NCI-H1092 (cell line): ENCODE data around the gene LOXHD1.

ENCODE experiments used
- DNase-seq: peaks from one replicate; lab custom pipeline; 2025; lab: John Stamatoyannopoulos, UW

The LOXHD1 gene

DNA sequence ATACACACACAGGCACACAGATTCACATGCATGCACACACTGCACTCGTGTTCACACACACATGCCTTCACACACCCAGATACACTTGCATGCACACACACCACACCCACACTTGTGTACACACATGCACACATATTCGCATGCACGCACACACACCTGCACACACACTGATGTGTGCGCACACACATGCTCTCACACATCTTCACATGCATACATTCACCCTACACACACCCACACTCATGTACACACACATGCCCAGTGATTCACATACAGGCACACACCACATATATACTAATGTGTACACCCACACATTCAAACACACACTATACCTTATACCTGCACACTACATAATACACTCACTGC is 181.6 kb downstream of the LOXHD1 start:
- no peak for DNase-seq

DNA sequence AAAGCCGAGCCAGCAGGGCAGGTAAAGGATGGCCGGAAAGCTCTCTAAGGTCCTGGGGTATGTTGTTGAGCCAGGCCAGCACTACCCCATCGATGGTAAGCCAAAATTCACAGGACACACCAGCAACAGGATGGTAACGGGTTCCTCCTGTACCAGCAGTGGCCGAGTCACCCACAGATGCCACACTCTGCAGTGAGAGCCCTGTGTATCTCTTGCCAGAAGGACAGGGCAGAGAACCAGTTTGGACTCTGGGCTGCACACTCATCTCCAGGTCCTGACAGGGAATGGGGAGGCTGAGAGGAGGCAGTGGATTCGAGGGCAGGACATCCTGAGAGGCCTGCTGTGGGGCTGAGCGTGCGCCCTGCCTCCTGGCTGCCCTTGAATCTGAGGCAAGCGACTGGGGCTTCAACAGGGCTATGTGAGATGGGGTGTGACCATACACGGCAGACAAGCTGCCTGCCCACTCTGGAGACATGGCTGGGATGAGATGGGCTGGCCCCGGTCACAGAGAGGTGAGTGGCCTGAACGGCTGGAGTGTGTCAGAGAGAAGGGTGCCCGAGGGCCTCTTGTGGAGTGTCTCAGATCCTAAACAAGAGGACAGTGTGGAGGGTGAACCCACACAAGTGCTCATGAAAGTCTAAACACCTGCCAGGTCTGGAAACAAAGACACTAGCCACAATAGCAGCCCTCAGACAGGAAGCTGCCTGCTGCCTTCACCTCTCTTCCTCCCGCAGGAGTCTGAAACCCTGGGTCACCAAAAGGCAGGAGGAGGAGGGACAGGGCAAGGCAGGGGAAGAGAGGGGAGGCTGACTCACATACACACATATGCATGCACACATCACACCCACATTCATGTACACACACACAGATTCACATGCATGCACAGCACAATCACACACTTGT is 182.3 kb downstream of the LOXHD1 start:
- DNase-seq = no peak

DNA sequence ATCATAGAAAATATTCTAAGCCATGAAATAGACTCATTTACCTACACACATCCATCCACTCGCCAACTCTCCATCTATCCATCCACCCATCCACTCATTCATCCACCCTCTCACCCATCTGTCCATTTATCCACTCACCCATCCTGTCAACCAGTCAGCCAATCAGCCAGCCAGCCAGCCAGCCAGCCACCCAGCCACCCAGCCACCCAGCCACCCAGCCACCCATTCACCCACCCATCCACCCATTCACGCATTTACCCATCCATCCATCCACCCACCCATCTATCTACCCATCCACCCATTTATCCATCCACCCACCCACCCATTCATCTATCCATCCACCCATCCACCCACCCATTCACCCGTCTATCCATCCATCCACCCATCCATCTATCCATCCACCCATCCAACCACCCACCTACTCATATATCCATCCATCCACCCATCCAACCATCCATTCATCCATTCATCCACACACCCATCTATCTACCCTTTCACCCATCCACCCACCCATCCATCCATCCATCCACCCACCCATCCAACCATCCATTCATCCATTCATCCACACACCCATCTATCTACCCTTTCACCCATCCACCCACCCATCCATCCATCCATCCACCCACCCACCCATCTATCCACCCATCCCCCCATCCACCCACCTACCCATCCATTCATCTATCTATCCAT is 185.1 kb downstream of the LOXHD1 start:
- no peak for DNase-seq

DNA sequence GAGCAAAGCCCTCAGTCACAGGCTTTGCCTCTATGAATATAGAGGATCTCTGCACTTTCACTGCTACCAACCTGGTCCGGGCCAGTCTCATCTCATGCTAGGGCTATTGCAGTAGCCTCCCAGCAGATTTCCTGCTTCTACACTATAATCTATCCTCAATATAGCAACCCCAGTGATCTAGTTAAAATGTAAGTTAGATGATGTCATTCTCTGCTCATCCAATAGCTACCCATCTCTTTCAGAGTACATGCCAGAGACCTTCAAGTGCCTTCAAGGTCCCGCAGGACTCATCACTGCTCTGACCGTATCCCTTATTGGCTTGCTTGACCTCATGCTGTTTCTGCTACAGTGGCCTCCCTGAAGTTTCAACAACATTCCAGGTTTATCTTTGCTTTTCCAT is 186.3 kb downstream of the LOXHD1 start:
- DNase-seq = no peak

DNA sequence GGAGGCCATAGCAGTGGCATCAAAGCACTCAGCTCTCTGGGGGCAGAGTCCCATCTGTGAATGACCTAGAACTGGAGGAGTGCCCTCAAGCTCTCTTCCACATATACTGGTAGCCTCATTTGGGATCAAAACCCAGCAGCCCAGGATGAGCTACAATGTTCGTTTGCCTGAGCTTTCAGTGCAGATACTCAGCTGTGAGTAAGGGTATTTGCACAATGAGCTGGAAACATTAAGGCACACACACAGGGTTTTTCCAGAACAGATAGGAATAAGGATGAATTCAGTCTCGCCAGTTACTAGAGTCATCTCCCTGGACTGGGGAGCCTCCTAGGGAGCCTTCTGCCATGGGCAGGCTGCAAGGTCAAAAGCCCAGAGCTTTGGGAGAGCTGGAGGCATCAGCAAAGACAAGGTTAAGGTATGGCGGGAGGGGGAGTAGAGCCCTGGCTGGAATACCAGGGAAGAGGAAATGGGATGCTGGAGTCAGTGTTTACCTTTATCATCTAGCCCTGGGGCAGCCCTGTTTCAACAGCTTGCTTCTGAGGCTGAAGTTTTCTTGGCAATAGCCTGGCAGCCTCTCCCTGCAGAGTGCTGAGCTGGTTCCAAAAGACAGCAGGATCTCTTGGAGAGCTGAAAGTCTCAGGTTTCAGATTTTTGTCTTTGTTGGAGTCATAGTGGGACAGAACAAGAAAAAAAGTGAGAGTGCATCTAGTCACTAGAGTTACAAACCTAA is 187.7 kb downstream of the LOXHD1 start:
- DNase-seq = peak; percentile 43

DNA sequence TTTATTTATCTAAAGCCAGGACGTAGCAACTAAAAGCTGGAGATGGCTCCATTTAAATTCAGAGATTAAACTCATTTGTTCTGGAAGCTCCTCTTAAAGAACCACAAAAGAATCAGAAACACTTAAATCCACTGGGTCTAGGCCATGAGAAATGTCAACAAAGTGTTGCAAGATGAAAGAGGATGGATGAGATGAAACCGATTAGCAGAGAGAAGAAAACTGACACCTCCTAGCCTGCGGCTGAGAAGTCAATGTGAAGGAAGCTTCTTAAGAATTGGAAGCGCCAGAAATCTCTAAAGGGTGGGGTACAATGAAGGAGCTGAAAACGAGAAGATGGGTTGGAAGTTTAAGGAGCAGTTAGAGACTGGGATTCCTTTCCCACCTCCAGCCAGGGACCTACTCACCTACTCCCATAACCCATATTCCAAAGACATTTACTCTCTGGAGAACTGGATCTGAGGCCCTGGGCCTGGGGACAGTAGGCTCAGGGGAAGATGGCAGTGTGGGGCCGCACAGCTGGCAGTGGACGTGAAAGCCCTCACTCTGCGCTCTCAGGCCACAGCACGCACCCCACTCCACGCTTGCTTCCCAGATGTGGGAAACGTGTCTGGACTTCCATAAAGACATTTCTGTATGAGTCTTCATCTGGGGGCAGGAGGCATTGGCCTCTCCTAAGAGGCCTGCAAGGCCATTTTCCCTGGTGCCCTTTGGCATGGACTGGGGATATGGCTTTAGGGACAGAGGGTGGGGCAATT is 188.4 kb downstream of the LOXHD1 start:
- no peak for DNase-seq

DNA sequence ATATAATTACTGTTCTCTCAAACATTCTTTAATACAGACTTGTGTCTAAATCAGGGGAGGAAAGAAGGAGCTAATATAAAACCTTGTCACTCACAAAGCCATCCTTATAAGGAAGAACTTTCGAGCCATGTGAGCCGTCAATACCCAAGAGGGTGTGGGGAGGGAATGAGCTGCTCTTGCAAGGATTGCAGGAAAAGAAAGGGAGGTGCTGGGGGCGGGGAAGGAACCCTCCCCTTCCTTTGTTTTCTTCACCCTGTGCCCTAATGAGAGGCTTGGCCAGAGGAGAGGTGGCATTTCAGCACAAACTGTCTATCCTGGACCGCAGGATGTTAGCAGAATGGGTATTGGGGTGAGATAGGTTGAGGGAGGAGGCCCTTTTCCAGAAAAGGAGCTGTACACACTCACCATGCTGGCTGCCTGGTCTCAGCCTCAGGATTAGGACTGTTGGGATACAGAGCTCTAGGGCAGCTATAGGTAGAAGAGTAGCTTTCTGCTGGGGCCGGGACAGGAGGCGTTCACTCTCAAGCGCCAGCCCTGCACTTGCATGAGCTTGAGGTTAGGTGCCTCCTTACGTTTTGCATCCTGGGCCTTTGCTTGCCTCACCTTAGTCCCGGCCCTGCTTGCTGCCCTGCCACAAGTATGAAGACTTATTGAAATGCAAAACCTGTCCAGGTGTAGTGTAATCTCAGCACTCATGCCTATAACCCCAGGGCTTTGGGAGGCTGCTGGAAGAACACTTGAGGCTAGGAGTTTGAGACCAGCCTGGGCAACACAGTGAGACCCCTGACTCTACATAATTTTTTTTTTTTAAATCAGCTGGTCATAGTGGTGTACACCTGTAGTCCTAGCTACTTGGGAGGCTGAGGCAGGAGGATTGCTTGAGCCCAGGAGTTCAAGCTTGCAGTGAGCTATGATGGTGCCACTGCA is 190.5 kb downstream of the LOXHD1 start:
- DNase-seq = no peak

DNA sequence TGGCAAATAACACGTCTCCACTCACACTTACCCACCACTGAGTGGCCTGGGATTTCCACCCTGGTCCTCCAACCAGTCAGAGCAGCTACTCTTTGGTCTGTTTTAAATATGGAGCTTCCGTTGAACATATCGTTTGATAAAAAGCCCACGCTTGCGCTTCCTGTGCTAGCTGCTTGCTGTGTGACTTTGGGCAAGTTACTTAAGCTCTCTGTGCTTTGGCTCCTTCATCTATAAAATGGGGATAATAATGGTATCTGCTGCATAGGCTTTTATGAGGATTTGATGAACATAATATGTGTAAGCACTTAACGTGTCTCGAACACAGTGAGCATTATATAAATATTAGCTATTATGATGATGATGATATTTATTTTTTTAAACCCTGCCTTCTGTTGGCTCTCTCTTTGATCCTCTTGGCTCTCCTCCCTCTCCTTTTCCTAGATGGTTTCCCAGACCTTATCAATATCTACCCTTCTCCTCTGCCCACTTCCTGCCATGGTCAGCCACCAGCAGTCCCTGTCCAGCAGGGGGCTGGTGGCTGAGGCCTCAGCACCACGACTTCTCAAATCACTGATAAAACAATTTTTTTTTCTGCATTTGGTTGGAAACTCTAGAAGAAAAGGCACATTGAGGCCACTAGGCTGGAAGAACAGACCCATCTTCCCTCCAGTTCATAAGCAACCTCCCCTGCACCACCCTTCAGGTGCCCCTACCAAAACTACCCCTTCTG is 191.9 kb downstream of the LOXHD1 start:
- no peak for DNase-seq

DNA sequence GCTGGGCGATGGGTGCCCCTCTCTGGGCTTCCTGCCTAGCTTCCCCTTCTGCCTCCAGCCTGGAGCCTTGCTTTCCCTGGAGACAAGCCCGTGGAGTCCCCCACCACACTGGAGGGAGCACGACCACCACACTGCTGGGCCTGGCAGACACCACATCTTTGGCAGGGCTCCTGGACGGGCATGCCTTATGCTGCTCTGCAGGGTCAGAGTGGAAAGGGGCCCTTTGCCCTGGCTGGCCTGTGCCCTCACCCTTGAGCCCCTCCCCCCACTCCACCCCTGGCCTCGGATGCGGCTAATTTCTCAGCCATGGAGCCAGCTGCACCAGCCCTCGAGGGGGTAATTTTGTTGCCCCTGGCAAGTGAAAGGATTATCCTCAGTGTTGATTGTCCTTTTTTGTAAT is 194.5 kb downstream of the LOXHD1 start:
- no peak for DNase-seq

DNA sequence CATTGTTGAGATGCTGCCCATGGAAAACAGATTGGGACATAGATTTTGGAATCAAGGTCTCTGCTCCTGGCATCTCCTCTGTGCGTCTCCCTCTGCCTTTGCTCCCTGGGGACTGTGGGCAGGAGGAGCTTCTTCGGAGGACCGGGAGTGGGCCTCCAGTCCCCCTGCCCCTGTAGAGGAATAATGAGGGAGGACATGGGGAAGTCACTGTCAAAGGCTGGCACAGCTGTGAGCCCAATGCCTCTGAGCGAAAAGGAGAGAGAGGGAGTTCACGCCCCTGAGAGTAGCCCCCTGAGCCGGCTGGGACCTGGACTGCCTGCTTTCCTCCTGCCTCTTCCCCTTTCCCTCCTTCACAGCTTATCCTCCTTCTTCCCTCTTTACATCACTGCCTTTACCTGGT is 195.0 kb downstream of the LOXHD1 start:
- DNase-seq = no peak

DNA sequence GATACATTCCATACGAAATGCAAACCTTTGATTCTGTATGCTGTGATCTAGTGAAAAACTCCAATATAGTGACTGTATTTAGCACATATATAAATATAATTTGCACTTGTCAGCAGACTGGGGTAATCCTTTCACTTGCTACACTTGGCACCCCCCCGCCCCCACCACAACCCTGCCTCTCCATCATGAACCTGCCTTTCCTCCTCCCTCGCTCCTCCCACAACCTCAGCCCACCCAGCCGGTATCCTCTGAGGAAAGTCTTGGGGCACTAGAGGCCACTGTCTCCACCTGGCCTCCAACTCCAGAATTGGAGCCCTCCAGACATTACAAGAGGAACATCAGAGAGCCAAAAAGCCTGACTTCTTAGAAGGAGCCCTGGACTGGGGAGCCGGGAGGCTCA is 196.3 kb downstream of the LOXHD1 start:
- no peak for DNase-seq

DNA sequence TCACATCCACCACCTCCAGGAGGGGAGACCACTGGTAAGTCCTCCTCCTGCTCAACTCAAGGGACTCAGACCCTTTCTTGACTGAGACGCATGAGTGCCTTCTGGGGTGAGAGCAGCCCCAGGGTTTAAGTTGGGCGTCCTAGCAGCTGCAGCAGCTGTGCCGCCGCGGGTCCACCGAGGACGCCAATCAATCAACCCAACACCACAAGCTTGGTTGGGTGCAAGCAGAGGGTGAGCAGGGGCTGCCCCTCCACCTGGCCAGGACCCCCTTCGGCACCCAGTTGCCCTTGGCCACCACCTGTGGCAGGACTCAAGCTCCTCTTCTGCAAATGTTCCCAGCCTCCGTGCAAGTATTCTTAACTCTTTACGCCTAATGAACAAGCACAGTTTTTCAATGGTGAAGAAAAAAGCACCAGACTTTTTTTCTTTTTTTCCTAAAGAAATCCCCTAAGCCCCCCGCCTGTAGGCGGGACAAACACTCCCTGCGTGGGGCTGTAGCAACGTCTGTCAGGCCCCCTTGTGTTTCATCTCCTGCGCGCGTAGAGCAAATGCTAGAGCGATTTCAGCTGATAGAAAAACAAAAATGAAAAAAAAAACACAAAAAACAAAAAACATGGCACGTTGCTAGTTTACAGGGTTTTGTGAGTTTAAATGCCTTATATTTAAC is 197.1 kb downstream of the LOXHD1 start:
- DNase-seq = no peak

DNA sequence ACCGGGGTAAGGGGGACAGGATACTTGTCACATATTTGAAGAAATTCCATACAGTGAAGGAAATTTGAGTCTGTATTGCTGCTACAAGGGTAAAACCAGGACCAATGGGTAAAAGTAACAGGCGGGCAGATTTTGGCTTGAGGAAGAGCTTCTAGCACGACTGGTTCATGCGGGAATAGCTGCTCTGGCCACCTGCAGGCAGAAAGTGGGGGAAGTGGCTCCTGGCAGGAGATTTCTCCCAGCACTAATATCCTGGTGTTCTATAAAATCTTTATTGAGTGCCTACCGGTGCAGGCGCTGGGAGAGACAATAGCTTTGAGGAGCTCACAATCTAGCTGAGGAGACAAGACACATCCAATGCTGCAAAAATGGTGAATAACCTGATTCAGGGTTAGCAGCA is 198.5 kb downstream of the LOXHD1 start:
- no peak for DNase-seq

DNA sequence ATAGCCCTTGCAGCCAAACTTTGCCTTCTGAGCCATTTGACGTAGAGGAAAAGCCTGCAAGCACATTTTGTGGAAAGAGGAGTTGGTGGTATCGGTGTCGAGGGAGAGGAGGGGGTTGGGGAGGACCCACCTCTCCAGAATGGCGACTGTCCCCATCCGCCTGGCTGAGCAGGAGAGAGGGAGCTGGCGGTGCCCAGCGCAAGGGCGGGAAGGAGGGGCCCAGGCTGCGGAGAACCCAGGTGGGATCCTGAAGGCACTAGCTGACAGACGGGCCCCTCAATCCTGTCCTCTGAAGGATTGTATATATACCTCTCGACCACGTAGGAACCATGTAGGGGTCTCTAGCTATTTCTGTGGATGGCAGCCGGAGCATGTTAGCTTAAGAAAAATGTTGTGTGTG is 200.3 kb downstream of the LOXHD1 start:
- DNase-seq = no peak

DNA sequence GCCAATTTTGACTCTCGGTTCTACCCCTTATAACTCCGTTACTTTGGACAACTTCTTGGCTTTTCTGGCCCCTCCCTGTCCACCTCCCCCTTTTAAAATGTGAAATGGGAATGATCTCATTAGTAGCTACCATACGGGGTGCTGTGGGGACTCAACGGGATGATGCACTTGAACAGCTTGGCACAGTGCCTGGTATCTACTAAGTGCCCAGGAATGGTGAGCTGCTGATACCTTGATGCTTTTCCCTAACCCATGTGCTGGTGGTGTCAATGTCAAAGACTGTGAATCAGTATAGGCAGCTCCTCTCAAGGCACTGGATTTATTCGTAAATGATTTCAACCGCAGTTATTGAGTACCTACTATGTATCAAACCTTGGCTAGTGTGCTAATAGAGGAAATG is 204.2 kb downstream of the LOXHD1 start:
- no peak for DNase-seq

DNA sequence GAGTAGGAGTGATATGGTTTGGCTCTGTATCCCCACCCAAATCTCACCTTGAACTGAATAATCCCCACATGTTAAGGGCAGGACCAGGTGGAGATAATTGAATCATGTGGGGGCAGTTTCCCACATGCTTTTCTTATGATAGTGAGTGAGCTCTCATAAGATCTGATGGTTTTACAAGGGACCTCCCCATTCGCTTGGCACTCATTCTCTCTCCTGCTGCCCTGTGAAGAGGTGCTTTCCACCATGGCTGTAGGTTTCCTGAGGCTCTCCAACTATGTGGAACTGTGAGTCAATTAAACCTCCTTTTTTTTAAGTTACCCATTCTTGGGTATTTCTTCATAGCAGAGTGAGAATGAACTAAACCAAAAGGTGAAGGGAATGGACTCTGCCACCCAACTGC is 207.5 kb downstream of the LOXHD1 start:
- DNase-seq = no peak

DNA sequence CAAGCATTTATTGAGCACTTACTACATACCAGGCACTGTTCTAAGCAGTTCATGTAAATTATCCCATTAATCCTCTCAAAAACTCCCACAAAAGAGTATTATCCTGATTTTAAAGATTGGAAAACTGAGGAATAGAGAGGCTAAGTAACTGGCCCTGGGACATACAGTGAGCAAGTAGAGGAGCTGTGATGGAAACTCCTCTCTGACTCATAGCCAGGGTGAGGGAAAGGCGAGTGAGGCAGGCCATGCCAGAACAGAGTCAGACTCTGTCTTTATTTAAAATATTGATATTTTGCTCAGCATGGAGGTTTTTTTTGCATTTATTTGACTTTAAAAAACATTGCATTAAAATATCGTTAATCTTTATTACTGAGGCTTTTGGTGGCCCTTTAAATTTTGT is 208.0 kb downstream of the LOXHD1 start:
- no peak for DNase-seq

DNA sequence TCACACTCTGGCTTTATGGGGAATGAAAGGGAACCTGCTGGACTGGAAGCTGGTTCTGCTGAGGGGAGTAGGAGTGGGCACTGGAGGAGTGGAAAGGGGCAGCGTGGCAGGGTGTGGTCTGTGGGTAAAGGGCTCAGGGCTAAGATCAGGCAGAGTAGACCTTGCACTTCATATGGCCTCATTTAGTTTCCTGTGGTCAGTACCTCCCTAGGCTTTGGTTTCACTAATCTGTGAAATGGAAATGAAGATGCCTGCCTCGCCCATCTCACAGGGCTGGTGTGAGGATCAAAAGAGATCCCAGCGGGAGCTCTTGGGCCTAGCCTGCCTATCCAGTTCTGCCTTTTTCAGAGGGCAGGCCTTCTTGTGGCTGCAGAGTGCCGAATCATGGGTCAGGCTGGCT is 208.7 kb downstream of the LOXHD1 start:
- no peak for DNase-seq

DNA sequence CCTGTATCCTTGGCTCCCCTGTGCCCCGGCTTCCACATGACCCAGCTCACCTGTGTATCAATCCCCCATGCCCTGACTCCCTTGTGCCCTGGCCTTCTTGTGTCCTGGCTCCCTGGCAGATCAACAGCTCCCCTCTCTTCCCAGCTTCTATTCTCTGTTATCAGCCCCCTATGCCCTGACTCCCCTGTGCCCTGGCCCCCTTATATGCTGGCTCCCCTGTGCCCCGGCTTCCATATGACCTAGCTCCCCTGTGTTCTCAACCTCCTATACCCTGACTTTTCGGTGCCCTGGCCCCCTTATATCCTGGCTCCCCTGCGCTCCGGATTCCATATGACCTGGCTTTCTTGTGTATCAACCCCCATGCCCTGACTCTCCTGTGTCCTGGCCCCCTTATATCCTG is 209.2 kb downstream of the LOXHD1 start:
- no peak for DNase-seq

DNA sequence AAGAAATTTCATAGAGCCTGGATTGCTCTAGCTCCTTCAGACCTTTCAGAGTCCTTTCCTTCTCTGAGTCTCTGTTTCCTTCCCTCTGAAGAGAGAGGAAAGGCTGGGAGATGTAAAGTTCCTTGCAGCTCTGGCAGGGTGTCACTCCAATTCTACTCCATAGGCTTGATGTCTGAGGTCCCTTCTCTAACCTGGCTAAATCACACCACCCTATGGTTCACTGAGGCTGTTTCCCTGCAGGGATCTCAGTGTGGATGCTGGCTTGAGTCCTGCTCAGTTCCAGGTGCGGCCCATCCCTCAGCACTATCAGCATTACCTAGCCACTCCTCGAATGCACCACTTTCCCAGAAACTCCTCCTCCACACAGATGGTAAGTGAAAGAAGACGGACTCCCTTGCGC is 209.7 kb downstream of the LOXHD1 start:
- no peak for DNase-seq
